ENCODE results near the gene ASAP3. TPM values are rescaled to one million over a fixed set of nuclear protein-coding genes. Genes with fewer than 3 reads are reported as not detected.

Gene ASAP3
- total RNA-seq, 1 experiment from 2014 or later = 71.2 TPM

DNA sequence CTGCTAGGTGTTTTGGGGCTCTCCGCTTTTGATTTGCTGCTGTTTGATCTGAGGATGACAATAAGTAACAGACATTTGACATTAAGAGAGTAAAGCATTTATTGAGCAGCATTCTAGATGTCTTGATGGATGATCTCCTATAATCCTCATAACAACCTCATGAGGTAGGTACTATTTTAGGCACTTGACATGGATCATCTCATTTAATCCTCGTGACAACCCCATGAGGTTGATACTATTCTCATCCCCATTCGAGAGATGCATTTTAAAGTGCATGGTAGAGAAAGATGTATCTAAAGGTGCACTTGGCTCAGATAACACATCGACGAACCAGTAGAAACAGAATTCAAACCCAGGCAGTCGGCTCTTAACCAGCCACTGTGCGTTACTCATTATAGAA is 86.1 kb downstream of the ASAP3 start:
- Mint-ChIP-seq H3K4me1 (peaks cover 19% of the 10 kb centered on the region), H3K9me3 (no peaks in the 10 kb centered on the region), H3K4me3 (no peak overlapping the region), H3K27ac (no peak overlapping the region), H3K27me3 (ENCODE audit: low read depth) (no peaks in the 10 kb centered on the region), H3K36me3 (no peaks in the 10 kb centered on the region)
- ATAC-seq = no peak
- ChIA-PET CTCF (no interaction called here), POLR2A (no interaction called here)
- no peak for DNase-seq (ENCODE audit: low spot score)
- no peak for TF ChIP-seq ZNF671 (CRISPR knock-in tag; IDR thresholded peaks at IDR 0.05)
- TF ChIP-seq, protein P1, sequence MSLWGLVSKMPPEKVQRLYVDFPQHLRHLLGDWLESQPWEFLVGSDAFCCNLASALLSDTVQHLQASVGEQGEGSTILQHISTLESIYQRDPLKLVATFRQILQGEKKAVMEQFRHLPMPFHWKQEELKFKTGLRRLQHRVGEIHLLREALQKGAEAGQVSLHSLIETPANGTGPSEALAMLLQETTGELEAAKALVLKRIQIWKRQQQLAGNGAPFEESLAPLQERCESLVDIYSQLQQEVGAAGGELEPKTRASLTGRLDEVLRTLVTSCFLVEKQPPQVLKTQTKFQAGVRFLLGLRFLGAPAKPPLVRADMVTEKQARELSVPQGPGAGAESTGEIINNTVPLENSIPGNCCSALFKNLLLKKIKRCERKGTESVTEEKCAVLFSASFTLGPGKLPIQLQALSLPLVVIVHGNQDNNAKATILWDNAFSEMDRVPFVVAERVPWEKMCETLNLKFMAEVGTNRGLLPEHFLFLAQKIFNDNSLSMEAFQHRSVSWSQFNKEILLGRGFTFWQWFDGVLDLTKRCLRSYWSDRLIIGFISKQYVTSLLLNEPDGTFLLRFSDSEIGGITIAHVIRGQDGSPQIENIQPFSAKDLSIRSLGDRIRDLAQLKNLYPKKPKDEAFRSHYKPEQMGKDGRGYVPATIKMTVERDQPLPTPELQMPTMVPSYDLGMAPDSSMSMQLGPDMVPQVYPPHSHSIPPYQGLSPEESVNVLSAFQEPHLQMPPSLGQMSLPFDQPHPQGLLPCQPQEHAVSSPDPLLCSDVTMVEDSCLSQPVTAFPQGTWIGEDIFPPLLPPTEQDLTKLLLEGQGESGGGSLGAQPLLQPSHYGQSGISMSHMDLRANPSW (CRISPR knock-in tag; conservative IDR thresholded peaks at IDR 0.05; ENCODE audit: low read depth) = no peak
- no peak for TF ChIP-seq ZNF138 (CRISPR knock-in tag; conservative IDR thresholded peaks at IDR 0.05)
- TF ChIP-seq, protein P2, sequence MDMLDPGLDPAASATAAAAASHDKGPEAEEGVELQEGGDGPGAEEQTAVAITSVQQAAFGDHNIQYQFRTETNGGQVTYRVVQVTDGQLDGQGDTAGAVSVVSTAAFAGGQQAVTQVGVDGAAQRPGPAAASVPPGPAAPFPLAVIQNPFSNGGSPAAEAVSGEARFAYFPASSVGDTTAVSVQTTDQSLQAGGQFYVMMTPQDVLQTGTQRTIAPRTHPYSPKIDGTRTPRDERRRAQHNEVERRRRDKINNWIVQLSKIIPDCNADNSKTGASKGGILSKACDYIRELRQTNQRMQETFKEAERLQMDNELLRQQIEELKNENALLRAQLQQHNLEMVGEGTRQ (CRISPR knock-in tag; IDR thresholded peaks at IDR 0.05) = no peak
- TF ChIP-seq OVOL2 (CRISPR knock-in tag; IDR thresholded peaks at IDR 0.05; ENCODE audit: borderline replicate concordance) = no peak
- TF ChIP-seq, protein P3, sequence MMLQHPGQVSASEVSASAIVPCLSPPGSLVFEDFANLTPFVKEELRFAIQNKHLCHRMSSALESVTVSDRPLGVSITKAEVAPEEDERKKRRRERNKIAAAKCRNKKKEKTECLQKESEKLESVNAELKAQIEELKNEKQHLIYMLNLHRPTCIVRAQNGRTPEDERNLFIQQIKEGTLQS (CRISPR knock-in tag; conservative IDR thresholded peaks at IDR 0.05) = no peak
- TF ChIP-seq, protein P4, sequence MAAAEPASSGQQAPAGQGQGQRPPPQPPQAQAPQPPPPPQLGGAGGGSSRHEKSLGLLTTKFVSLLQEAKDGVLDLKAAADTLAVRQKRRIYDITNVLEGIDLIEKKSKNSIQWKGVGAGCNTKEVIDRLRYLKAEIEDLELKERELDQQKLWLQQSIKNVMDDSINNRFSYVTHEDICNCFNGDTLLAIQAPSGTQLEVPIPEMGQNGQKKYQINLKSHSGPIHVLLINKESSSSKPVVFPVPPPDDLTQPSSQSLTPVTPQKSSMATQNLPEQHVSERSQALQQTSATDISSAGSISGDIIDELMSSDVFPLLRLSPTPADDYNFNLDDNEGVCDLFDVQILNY (CRISPR knock-in tag; IDR thresholded peaks at IDR 0.05) = no peak
- TF ChIP-seq, protein P5, sequence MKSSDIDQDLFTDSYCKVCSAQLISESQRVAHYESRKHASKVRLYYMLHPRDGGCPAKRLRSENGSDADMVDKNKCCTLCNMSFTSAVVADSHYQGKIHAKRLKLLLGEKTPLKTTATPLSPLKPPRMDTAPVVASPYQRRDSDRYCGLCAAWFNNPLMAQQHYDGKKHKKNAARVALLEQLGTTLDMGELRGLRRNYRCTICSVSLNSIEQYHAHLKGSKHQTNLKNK (CRISPR knock-in tag; IDR thresholded peaks at IDR 0.05) = no peak
- TF ChIP-seq, protein P6, sequence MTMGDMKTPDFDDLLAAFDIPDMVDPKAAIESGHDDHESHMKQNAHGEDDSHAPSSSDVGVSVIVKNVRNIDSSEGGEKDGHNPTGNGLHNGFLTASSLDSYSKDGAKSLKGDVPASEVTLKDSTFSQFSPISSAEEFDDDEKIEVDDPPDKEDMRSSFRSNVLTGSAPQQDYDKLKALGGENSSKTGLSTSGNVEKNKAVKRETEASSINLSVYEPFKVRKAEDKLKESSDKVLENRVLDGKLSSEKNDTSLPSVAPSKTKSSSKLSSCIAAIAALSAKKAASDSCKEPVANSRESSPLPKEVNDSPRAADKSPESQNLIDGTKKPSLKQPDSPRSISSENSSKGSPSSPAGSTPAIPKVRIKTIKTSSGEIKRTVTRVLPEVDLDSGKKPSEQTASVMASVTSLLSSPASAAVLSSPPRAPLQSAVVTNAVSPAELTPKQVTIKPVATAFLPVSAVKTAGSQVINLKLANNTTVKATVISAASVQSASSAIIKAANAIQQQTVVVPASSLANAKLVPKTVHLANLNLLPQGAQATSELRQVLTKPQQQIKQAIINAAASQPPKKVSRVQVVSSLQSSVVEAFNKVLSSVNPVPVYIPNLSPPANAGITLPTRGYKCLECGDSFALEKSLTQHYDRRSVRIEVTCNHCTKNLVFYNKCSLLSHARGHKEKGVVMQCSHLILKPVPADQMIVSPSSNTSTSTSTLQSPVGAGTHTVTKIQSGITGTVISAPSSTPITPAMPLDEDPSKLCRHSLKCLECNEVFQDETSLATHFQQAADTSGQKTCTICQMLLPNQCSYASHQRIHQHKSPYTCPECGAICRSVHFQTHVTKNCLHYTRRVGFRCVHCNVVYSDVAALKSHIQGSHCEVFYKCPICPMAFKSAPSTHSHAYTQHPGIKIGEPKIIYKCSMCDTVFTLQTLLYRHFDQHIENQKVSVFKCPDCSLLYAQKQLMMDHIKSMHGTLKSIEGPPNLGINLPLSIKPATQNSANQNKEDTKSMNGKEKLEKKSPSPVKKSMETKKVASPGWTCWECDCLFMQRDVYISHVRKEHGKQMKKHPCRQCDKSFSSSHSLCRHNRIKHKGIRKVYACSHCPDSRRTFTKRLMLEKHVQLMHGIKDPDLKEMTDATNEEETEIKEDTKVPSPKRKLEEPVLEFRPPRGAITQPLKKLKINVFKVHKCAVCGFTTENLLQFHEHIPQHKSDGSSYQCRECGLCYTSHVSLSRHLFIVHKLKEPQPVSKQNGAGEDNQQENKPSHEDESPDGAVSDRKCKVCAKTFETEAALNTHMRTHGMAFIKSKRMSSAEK (CRISPR knock-in tag; IDR thresholded peaks at IDR 0.05; ENCODE audit: borderline replicate concordance) = no peak
- TF ChIP-seq ATF1 (CRISPR knock-in tag; IDR thresholded peaks at IDR 0.05) = no peak
- TF ChIP-seq, protein P7, sequence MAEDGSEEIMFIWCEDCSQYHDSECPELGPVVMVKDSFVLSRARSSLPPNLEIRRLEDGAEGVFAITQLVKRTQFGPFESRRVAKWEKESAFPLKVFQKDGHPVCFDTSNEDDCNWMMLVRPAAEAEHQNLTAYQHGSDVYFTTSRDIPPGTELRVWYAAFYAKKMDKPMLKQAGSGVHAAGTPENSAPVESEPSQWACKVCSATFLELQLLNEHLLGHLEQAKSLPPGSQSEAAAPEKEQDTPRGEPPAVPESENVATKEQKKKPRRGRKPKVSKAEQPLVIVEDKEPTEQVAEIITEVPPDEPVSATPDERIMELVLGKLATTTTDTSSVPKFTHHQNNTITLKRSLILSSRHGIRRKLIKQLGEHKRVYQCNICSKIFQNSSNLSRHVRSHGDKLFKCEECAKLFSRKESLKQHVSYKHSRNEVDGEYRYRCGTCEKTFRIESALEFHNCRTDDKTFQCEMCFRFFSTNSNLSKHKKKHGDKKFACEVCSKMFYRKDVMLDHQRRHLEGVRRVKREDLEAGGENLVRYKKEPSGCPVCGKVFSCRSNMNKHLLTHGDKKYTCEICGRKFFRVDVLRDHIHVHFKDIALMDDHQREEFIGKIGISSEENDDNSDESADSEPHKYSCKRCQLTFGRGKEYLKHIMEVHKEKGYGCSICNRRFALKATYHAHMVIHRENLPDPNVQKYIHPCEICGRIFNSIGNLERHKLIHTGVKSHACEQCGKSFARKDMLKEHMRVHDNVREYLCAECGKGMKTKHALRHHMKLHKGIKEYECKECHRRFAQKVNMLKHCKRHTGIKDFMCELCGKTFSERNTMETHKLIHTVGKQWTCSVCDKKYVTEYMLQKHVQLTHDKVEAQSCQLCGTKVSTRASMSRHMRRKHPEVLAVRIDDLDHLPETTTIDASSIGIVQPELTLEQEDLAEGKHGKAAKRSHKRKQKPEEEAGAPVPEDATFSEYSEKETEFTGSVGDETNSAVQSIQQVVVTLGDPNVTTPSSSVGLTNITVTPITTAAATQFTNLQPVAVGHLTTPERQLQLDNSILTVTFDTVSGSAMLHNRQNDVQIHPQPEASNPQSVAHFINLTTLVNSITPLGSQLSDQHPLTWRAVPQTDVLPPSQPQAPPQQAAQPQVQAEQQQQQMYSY (CRISPR knock-in tag; IDR thresholded peaks at IDR 0.05) = no peak
- no peak for TF ChIP-seq FOXK1 (CRISPR knock-in tag; IDR thresholded peaks at IDR 0.05)
- TF ChIP-seq ZNF263 (CRISPR knock-in tag; IDR thresholded peaks at IDR 0.05; ENCODE audit: low read depth) = no peak
- no peak for TF ChIP-seq CREB1 (CRISPR knock-in tag; IDR thresholded peaks at IDR 0.05)
- no peak for TF ChIP-seq CBFB (CRISPR knock-in tag; IDR thresholded peaks at IDR 0.05; ENCODE audit: low read depth)
- TF ChIP-seq GRHL2 (CRISPR knock-in tag; IDR thresholded peaks at IDR 0.05; ENCODE audit: insufficient replicate concordance, severe bottlenecking) = no peak

Measured in WTC11 (cell line).